WI38 (cell line): Measurements from ENCODE around the gene PIK3CB.

Source experiments
- H3K4me3 ChIP-seq: 2 replicates; pipeline ENCODE4 v1.5.1; 2011; ENCODE audit warnings: low read depth, mild to moderate bottlenecking, control low read depth, low read length
- TF ChIP-seq, protein P1 (sequence below): IDR thresholded peaks from 2 replicates; pipeline ENCODE4 v1.5.1; 2012; ENCODE audit warnings: low read depth, mild to moderate bottlenecking, control low read depth, low read length

PIK3CB gene

DNA sequence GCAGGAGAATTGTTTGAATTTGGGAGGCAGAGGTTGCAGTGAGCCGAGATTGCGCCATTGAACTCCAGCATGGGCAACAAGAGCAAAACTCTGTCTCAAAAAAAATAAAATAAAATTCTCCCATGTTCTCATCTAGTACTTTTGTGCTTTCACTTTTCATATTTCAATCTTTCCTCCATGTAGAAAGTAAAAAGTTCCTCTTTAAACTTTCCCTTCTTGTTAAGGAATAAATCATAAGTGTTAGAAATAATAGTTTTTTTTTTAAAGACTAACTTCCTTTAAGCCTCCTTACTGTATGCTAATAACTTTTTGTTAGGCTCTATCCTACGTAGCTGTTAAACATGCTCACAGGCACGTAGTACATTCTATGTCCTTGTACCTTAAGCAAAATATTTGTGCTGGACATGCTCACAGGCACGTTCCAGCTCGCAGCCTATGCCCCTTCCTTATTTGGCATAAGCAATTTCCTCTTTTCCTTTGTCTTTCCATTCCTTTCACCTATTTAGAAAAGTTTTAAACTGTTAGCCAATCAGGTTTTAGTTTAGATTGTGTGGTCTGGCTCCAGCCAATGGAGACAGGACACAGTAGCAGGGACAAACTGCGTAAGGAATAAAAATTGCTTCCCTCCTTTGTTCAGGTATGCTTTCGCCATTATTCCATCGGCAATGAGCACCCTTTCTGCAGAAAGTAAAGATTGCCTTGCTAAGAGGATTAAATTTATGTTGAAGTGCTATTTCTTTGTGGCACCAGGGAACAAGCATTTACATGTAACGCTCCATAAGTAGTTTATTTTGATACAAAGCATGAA is 38.9 kb upstream of the PIK3CB start:
- H3K4me3 ChIP-seq, result no peak overlapping the region
- TF ChIP-seq, protein P1, sequence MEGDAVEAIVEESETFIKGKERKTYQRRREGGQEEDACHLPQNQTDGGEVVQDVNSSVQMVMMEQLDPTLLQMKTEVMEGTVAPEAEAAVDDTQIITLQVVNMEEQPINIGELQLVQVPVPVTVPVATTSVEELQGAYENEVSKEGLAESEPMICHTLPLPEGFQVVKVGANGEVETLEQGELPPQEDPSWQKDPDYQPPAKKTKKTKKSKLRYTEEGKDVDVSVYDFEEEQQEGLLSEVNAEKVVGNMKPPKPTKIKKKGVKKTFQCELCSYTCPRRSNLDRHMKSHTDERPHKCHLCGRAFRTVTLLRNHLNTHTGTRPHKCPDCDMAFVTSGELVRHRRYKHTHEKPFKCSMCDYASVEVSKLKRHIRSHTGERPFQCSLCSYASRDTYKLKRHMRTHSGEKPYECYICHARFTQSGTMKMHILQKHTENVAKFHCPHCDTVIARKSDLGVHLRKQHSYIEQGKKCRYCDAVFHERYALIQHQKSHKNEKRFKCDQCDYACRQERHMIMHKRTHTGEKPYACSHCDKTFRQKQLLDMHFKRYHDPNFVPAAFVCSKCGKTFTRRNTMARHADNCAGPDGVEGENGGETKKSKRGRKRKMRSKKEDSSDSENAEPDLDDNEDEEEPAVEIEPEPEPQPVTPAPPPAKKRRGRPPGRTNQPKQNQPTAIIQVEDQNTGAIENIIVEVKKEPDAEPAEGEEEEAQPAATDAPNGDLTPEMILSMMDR, result no peak

DNA sequence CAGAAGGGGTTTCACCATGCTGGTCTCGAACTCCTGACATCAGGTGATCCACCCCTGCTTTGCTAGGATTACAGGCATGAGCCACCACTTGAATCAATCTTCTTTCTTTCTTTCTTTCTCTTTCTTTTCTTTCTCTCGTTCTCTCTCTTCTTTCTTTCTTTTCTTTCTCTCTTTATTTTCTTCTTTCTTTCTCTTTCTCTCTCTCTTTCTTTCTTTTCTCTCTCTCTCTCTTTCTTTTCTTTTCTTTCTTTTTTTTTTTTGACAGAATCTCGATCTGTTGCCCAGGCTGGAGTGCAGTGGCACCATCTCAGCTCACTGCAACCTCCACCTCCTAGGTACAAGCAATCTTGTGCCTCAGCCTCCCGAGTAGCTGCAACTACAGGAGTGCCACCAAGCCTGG is 37.9 kb upstream of the PIK3CB start:
- TF ChIP-seq, protein P1, result no peak
- H3K4me3 ChIP-seq, result no peak overlapping the region

DNA sequence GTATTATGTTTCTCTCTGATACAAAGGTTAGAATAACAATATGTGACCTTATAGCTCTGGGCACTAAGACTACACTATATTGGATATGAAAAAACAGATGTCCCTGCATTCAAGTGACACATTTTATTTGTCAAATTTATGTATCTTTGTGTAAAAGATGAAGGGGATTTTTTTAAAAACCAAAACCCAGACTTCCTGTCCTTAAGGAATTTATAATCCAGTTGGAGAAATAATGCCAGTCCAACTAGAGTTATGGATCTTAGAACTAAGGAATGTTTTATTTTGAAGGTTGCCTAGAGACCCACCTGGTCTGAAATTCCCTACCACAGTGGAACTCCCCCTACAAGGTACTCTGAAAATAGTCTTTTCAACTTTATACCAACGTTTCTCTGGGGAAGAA is 33.3 kb upstream of the PIK3CB start:
- H3K4me3 ChIP-seq, result no peak overlapping the region
- TF ChIP-seq, protein P1, result no peak

DNA sequence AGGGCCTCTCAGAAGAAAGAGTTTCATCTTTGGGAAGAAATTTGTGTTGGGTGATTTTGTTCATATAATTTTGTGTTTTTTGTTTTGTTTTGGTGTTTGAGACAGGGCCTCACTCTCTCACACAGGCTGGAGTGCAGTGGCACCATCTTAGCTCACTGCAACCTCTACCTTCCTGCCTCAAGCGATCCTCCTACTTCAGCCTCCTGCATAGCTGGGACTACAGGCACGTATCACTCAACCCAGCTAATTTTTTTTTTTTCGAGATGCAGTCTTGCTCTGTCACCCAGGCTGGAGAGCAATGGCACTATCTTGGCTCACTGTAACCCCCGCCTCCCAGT is 29.0 kb upstream of the PIK3CB start:
- no peak overlapping the region for H3K4me3 ChIP-seq
- TF ChIP-seq, protein P1, result no peak

DNA sequence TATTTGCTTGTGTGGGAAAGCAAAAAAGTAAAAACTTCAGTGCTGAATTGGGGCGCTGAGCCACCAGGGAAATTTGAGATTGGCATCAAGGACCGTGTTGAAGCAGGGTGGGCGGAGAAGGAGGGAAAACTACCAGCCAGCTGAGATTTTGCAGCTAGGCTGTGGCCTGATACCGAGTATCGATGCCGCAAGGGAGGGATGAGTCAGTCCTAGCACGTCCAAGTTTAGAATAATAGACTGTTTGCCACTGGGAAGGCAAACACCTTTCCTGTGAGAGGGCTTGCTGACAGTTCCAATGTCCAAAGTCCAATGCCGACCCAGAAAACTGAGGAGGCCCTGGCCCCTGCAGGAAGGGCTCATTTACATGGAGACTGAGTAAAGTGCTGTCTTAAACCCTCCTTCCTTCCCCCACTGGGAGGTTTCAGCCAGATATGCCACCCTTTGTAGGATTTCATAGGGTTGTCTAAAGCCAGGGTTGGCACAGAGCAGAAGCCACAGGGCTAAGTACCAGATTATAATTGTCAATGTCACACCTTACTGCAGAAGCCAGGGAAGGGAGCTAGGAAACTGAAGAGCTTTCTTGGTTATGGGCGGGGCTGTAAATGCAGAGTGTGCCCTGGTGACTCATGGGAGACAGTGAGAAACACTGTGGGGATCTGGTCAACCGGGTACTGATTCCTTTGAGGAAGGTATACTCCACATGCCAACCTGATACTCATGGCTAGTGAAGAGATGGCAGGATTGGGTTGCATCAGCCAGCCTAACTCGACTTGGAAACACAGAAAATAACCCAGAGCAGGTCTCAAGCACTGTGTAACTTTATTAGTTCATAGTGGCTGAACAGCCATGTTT is 28.4 kb upstream of the PIK3CB start:
- H3K4me3 ChIP-seq, result 0 out of 2 replicates have a peak overlapping the region, but pooled peaks have one; percentile 6
- TF ChIP-seq, protein P1, result no peak

DNA sequence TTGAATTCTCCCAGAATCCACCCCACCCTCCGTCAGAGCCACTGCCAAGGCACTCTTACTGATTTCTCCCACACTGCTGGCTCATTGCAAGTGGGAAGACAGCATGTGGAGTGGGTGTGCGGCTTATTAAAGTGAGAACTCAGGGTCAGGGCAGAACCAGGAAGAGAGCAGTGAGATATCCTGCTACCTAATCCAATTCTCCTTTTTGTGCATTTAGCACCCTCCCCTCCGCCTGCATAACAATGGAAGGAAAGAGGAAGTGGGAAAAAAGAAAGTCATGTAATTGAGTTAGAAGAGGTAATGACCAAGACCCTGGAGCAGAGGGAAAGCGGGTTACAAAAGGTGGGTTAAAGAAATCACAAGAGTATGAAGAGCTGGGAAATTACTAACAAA is 27.8 kb upstream of the PIK3CB start:
- TF ChIP-seq, protein P1, result no peak
- H3K4me3 ChIP-seq, result no peak overlapping the region

DNA sequence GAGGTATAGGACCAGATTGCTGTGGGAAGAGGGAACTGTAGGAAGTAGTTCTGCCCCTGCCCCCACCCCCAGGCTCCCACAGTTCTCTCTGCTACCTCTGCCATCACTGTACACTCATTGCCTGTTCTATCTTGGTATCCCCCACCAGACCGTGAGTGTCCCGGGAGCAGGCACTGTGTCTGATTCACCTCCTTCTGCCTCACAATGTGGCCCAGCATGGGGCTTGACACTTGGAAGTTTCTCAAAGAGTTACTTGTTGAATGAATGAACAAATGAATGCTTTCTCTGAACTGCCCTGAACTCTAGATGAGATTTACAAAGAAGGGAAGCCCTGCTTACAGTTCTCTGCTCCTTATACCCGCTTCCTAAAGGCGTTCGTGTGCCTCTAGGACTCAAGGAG is 27.1 kb upstream of the PIK3CB start:
- no peak overlapping the region for H3K4me3 ChIP-seq
- TF ChIP-seq, protein P1, result no peak
